Subcutaneous adipose tissue (tissue), 4 donors: ENCODE results near the gene ESR1. TPM values are rescaled to one million over a fixed set of nuclear protein-coding genes. Genes with fewer than 3 reads are reported as not detected.

ENCODE experiments used
- CTCF ChIP-seq: fragments of 450-650 bp; IDR thresholded peaks from one replicate; pipeline ENCODE4 v1.5.1; 2016; ENCODE audit warnings: low read depth, mild to moderate bottlenecking, control low read depth, antibody characterized with exemption, moderate library complexity
- total RNA-seq, 4 donors: library from RNA; depleted of rRNA; stranded (reverse); fragments of >200 nt; gene quantifications; one replicate each; pipeline ENCODE4 v1.1.0, GENCODE V29; 2016

ESR1 gene
- total RNA-seq, 4 donors from 2014 or later: 3.2 to 5.8 (median 4.1) TPM

GRCh38 chr6:152048921-152049320 is 241.4 kb downstream of the ESR1 start:
- no peak for TF ChIP-seq CTCF

GRCh38 chr6:152049502-152049901 is 242.0 kb downstream of the ESR1 start:
- TF ChIP-seq CTCF: no peak

- no peak for TF ChIP-seq CTCF
These were observed 243.1 kb downstream of the ESR1 start for GRCh38 chr6:152050451-152051195.

- no peak for TF ChIP-seq CTCF
These were observed 244.6 kb downstream of the ESR1 start for GRCh38 chr6:152052061-152052460.

- TF ChIP-seq CTCF: no peak
These were observed 245.8 kb downstream of the ESR1 start for GRCh38 chr6:152053332-152053731.

GRCh38 chr6:152054441-152054840 is 247.0 kb downstream of the ESR1 start:
- TF ChIP-seq CTCF: no peak

- TF ChIP-seq CTCF: no peak
These were observed 248.0 kb downstream of the ESR1 start for GRCh38 chr6:152055517-152055916.
